ENCODE measurements around the gene RRAGC.

GRCh38 chr1:38881487-38881886, 21.9 kb upstream of the RRAGC start, which contains the start of gene GJA9:
- TF ChIP-seq POLR2AphosphoS5 (IDR thresholded peaks at IDR 0.05), result no peak
- TF ChIP-seq EZH2 (IDR thresholded peaks at IDR 0.05; ENCODE audit: borderline replicate concordance, insufficient read depth, low read length, poor library complexity, severe bottlenecking), result no peak
- TF ChIP-seq MXI1 (conservative IDR thresholded peaks at IDR 0.05; ENCODE audit: poor library complexity, severe bottlenecking), result no peak
- no peak for TF ChIP-seq CTCF (IDR thresholded peaks at IDR 0.05; ENCODE audit: poor library complexity, severe bottlenecking)
- no peak for TF ChIP-seq REST (IDR thresholded peaks at IDR 0.05; ENCODE audit: borderline replicate concordance)
- TF ChIP-seq EP300 (conservative IDR thresholded peaks at IDR 0.05; ENCODE audit: poor library complexity, severe bottlenecking), result no peak
- TF ChIP-seq TAF1 (IDR thresholded peaks at IDR 0.05; ENCODE audit: low read depth), result no peak
